Measurements from ENCODE around the gene TUBB4B.

GRCh38 chr9:137242269-137243203 lies 1.4 kb downstream of the TUBB4B start:
- no peak for TF ChIP-seq POLR2AphosphoS5 (IDR thresholded peaks at IDR 0.05; ENCODE audit: low read depth)
- TF ChIP-seq CTCF (conservative IDR thresholded peaks at IDR 0.05; ENCODE audit: low read depth in 2 of 2): no peak
- TF ChIP-seq, protein P1, sequence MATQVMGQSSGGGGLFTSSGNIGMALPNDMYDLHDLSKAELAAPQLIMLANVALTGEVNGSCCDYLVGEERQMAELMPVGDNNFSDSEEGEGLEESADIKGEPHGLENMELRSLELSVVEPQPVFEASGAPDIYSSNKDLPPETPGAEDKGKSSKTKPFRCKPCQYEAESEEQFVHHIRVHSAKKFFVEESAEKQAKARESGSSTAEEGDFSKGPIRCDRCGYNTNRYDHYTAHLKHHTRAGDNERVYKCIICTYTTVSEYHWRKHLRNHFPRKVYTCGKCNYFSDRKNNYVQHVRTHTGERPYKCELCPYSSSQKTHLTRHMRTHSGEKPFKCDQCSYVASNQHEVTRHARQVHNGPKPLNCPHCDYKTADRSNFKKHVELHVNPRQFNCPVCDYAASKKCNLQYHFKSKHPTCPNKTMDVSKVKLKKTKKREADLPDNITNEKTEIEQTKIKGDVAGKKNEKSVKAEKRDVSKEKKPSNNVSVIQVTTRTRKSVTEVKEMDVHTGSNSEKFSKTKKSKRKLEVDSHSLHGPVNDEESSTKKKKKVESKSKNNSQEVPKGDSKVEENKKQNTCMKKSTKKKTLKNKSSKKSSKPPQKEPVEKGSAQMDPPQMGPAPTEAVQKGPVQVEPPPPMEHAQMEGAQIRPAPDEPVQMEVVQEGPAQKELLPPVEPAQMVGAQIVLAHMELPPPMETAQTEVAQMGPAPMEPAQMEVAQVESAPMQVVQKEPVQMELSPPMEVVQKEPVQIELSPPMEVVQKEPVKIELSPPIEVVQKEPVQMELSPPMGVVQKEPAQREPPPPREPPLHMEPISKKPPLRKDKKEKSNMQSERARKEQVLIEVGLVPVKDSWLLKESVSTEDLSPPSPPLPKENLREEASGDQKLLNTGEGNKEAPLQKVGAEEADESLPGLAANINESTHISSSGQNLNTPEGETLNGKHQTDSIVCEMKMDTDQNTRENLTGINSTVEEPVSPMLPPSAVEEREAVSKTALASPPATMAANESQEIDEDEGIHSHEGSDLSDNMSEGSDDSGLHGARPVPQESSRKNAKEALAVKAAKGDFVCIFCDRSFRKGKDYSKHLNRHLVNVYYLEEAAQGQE (IDR thresholded peaks at IDR 0.05; ENCODE audit: unreplicated experiment): no peak
- no peak for TF ChIP-seq EZH2phosphoT487 (IDR thresholded peaks at IDR 0.05; ENCODE audit: unreplicated experiment)
- no peak for TF ChIP-seq ZNF114 (CRISPR knock-in tag; IDR thresholded peaks at IDR 0.05)
- no peak for TF ChIP-seq JUNB (IDR thresholded peaks at IDR 0.05; ENCODE audit: unreplicated experiment)
- TF ChIP-seq CREB1 (CRISPR knock-in tag; IDR thresholded peaks at IDR 0.05; ENCODE audit: low read depth): no peak

Measured in GM23338 (cell line).